Neural cell (in vitro differentiated cells): ENCODE results near the gene DSC1.

Experiments used
- EP300 ChIP-seq: fragments of 450-650 bp; conservative IDR thresholded peaks from 2 replicates; pipeline ENCODE4 v1.6.1; 2014; ENCODE audit warnings: antibody characterized with exemption, mild to moderate bottlenecking, moderate library complexity; ENCODE audit not compliant: poor library complexity, severe bottlenecking
- SMC3 ChIP-seq: fragments of 450-650 bp; conservative IDR thresholded peaks from 2 replicates; pipeline ENCODE4 v1.6.1; 2014; ENCODE audit warnings: antibody characterized with exemption, mild to moderate bottlenecking, moderate library complexity; ENCODE audit not compliant: poor library complexity

GRCh38 chr18:31209041-31209440 lies 46.4 kb upstream of the DSC1 start:
- TF ChIP-seq EP300: no peak
- no peak for TF ChIP-seq SMC3
